HG02763 (cell line): Measurements from ENCODE around the gene OR8H3.
"Not testable (repeated sequence)": the region's sequence is repeated elsewhere in the genome, so short reads cannot be mapped to it uniquely, and the experiment has no call there.

Source experiments
- ATAC-seq: cut with Tn5 transposase; IDR thresholded peaks from one replicate; pipeline ENCODE4 v1.9.1; 2021; ENCODE audit warnings: mild to moderate bottlenecking, moderate library complexity; ENCODE audit not compliant: unreplicated experiment

OR8H3 gene

GRCh38 chr11:56122073-56122472 lies at the start of gene OR8H3:
OR8H3 (plus strand) TSS chr11:56122373; CDS start chr11:56122373, 0 bp downstream.
- ATAC-seq, result no peak

DNA sequence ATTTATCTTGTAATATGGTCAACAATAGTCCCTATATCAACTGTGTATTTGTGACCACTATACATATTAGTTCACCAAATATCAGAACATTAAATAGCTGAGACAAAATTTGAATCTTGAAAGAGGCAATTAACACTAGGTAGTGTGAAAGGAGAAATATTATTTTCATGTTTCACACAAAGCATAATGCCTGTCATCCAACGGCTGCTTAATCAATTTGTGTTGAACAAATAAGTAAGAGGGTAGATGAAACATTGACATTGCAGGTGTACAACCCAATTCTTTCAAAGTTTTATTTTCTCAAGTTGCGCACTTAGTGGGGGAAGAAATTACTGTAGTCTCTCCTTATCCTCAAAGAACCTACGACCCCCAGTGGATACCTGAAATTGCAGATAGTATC lies 32.5 kb upstream of the OR8H3 start:
- ATAC-seq, result no peak

- no peak for ATAC-seq
These were observed 29.2 kb upstream of the OR8H3 start, which contains the start of gene OR8I2 for GRCh38 chr11:56093008-56093407. OR8I2 (plus strand) TSS chr11:56093308; CDS start chr11:56093308, 0 bp downstream.

DNA sequence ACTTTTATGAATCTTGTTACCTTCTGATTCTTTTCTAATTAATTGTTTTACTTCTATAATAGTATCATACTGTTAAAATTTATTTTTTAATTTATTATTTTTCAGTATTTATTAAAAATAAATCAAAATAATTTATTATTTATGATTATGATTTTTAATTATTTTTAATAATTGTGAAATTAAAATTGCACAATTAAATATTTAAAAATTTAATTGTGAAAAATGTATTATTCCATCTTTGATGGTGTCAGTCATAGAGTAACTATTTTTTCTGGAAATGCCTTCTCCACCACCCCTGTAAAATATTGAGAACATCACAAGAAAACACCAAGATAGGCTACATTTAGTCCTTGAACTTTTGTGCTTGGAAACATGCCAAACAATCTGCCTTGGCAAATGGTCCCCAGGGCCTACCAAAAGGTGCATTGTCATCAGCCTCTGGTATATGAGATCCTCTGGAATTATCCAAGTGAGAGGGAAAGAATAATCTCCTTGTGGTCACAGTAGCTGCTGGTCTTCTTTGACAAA lies 18.9 kb upstream of the OR8H3 start, which contains the start of gene OR8H2:
TSS of gene OR8H2 (plus strand) at position 478 of the 528 bp plus-strand sequence. CDS start 1,356 bp downstream, outside the sequence.
- ATAC-seq, result no peak

GRCh38 chr11:56140151-56140661 lies 18.0 kb downstream of the OR8H3 start, which contains the start of gene OR8J3:
OR8J3 (minus strand) TSS chr11:56140201; CDS start chr11:56137718, 2,483 bp downstream.
- ATAC-seq, result no peak

- not testable (repeated sequence) for ATAC-seq
These were observed 21.5 kb downstream of the OR8H3 start for GRCh38 chr11:56143681-56144080.

DNA sequence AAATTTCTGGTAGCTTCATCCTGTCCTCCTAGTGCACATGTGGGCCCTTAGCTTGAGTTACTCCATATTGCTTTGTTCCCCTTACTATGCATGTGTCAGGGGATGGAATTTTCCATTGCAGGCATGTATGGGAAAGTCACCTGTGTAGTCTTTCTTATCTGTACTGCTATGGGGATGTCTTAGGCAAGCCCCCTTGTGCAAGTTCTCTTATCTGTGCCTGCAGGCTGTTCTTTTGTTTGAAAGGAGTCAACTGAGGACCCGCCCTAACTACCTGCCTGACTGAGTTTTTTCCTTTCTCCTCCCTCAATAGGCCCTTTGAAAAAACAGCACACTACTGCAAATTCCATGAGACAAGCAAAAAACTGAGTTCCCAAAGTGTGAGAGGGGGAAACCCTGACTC lies 29.2 kb downstream of the OR8H3 start:
- ATAC-seq, result no peak

DNA sequence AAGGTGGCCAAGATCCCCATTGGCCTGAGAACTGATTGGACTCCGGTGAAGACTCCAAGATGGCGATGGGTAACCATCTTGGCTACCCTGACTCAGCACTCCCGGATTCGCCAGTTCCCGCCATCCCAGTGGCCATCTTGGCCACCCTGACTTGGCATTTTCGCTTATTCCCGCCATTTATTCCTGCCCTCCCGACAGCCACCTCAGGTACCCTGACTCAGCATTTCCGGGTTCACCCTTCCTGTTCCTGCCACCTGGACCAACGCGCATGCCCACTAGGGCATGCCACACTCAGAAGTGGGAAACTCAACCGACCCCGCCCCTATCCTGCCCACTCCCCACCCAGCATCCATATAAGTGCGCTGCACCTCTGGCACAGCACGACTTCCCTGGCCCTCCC lies 30.2 kb downstream of the OR8H3 start:
- no peak for ATAC-seq

DNA sequence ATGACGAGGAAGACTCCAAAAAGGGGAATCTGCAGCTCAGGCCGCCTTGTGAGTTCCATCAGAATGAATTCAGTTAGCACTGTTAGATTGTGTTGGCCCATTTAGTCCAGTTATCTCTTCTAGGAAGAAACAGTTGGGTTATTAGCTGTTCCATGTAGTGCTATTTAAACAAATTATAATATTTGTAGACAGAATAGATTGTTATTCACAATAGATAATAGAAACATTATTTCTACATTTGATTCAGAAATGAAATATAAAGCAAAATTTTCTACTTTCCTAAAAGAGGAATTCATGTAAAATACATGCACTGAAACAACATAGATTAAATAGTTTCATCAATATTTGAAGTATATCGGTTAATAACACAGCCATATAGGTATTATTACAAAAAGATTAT lies 38.0 kb downstream of the OR8H3 start, which contains the start of gene OR8K5:
TSS of gene OR8K5 (minus strand) at position 101 of the 400 bp plus-strand sequence. CDS start at position 101, 0 bp downstream.
- no peak for ATAC-seq

DNA sequence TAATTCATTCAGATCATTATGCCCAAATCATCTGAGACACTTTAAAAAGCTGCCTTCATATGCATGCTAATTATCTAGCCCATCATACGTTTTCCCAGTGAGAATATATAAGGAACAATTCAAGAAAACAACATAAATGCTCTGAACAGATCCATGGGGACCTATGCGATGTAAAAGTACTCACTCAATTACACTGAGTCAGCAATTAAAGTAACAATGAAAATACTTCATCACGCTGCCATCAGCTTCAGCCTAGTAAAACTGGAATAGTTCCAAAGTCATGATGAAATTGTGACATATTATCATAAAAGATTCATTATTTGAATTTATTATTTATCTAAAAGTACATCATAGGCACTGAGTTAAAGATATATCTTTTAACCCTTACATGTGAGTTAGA lies 41.6 kb downstream of the OR8H3 start:
- ATAC-seq, result no peak

GRCh38 chr11:56172256-56172830 lies 50.2 kb downstream of the OR8H3 start:
- no peak for ATAC-seq
